ENCODE results near the gene RNF8.

The RNF8 gene

GRCh38 chr6:37369321-37370201 is 15.8 kb downstream of the RNF8 start:
- Histone ChIP-seq H3K4me1 (peaks cover 9% of the 10 kb centered on the region; the same call in 1 of the 2 replicates), H3K9me3 (no peaks in the 10 kb centered on the region), H3K27me3 (no peaks in the 10 kb centered on the region), H3K4me3 (ENCODE audit: low read depth, low read length) (no peak overlapping the region), H3K36me3 (peaks cover 26% of the 10 kb centered on the region)
- TF ChIP-seq CTCF (IDR thresholded peaks at IDR 0.05; ENCODE audit: low read depth, low read length): no peak
- no peak for DNase-seq

- Histone ChIP-seq H3K4me1 (no peaks in the 10 kb centered on the region), H3K9me3 (no peaks in the 10 kb centered on the region), H3K27me3 (no peaks in the 10 kb centered on the region), H3K4me3 (ENCODE audit: low read depth, low read length) (no peak overlapping the region), H3K36me3 (peaks cover 33% of the 10 kb centered on the region)
- DNase-seq: no peak
- TF ChIP-seq CTCF (IDR thresholded peaks at IDR 0.05; ENCODE audit: low read depth, low read length): no peak
Observed at GRCh38 chr6:37371154-37372083, 17.6 kb downstream of the RNF8 start.

- no peak for DNase-seq
- Histone ChIP-seq H3K9me3 (no peaks in the 10 kb centered on the region), H3K36me3 (peaks cover 33% of the 10 kb centered on the region), H3K27me3 (no peaks in the 10 kb centered on the region), H3K4me3 (ENCODE audit: low read depth, low read length) (no peak overlapping the region), H3K4me1 (no peaks in the 10 kb centered on the region)
- no peak for TF ChIP-seq CTCF (IDR thresholded peaks at IDR 0.05; ENCODE audit: low read depth, low read length)
Observed at GRCh38 chr6:37372116-37372515, 18.3 kb downstream of the RNF8 start.

- Histone ChIP-seq H3K27me3 (no peaks in the 10 kb centered on the region), H3K9me3 (no peaks in the 10 kb centered on the region), H3K36me3 (peaks cover 27% of the 10 kb centered on the region), H3K4me3 (ENCODE audit: low read depth, low read length) (no peak overlapping the region), H3K4me1 (no peaks in the 10 kb centered on the region)
- no peak for TF ChIP-seq CTCF (IDR thresholded peaks at IDR 0.05; ENCODE audit: low read depth, low read length)
- no peak for DNase-seq
Observed at GRCh38 chr6:37373822-37374471, 20.2 kb downstream of the RNF8 start.

- H3K9me3 ChIP-seq: no peaks in the 10 kb centered on the region
- no peak for TF ChIP-seq CTCF (IDR thresholded peaks at IDR 0.05; ENCODE audit: low read depth, low read length)
- DNase-seq: no peak
- no peaks in the 10 kb centered on the region for H3K4me1 ChIP-seq
- H3K36me3 ChIP-seq: peaks cover 23% of the 10 kb centered on the region
- H3K27me3 ChIP-seq: no peaks in the 10 kb centered on the region
- H3K4me3 ChIP-seq (ENCODE audit: low read depth, low read length): no peak overlapping the region
Observed at GRCh38 chr6:37375376-37375775, 21.6 kb downstream of the RNF8 start.
